HFFc6 (cell line): ENCODE data around the gene VSIG4. TPM values are rescaled to one million over a fixed set of nuclear protein-coding genes. Genes with fewer than 3 reads are reported as not detected.

Source experiments
- DNase-seq: peaks from one replicate; pipeline ENCODE4 v3.0.0-alpha.2; 2018
- H3K27ac Mint-ChIP-seq: 2 replicates; pipeline ENCODE4 v1.8.0; 2020; ENCODE audit warnings: mild to moderate bottlenecking, mixed read lengths
- H3K27me3 Mint-ChIP-seq: 2 replicates; pipeline ENCODE4 v1.8.0; 2021; ENCODE audit warnings: mild to moderate bottlenecking, moderate library complexity, mixed read lengths; ENCODE audit not compliant: insufficient read depth
- H3K36me3 Mint-ChIP-seq: 2 replicates; pipeline ENCODE4 v1.8.0; 2021; ENCODE audit warnings: low read depth, mixed read lengths
- H3K4me1 Mint-ChIP-seq: 2 replicates; pipeline ENCODE4 v1.8.0; 2020; ENCODE audit warnings: low read depth, mixed read lengths
- H3K4me3 Mint-ChIP-seq: 2 replicates; pipeline ENCODE4 v1.8.0; 2020; ENCODE audit warnings: mild to moderate bottlenecking, moderate library complexity, mixed read lengths
- H3K9me3 Mint-ChIP-seq: 2 replicates; pipeline ENCODE4 v1.8.0; 2020; ENCODE audit warnings: mild to moderate bottlenecking, mixed read lengths
- CTCF ChIP-seq: fragments of 200-600 bp; sonication (generic); IDR thresholded peaks from 2 replicates; pipeline ENCODE4 v1.5.0; 2021; ENCODE audit warnings: antibody characterized with exemption, mild to moderate bottlenecking
- total RNA-seq, 6 experiments: library from RNA; stranded (reverse); fragmentation: NEBNext Ultra II Directional; extraction: Animal tissue kit (Norgen Biotek cat#: 25700); gene quantifications; 2 replicates in 1 of 6; 3 replicates in 5 of 6; pipeline ENCODE4 v1.2.3, GENCODE V29; 2021

VSIG4 gene
- total RNA-seq, 6 experiments from 2014 or later, result not detected

- TF ChIP-seq CTCF, result no peak
- Mint-ChIP-seq H3K4me3 (no peak overlapping the region), H3K27ac (no peak overlapping the region), H3K9me3 (no peaks in the 10 kb centered on the region), H3K4me1 (no peaks in the 10 kb centered on the region), H3K36me3 (no peaks in the 10 kb centered on the region), H3K27me3 (peaks cover 2% of the 10 kb centered on the region; the same call in 1 of the 2 replicates)
- no peak for DNase-seq
Observed at GRCh38 chrX:66024092-66024467, 15.8 kb downstream of the VSIG4 start.

GRCh38 chrX:66023385-66024091, 16.3 kb downstream of the VSIG4 start:
- no peak for TF ChIP-seq CTCF
- no peak overlapping the region for H3K27ac Mint-ChIP-seq
- H3K36me3 Mint-ChIP-seq, result no peaks in the 10 kb centered on the region
- H3K4me3 Mint-ChIP-seq, result no peak overlapping the region
- peaks cover 2% of the 10 kb centered on the region; the same call in 1 of the 2 replicates for H3K27me3 Mint-ChIP-seq
- no peaks in the 10 kb centered on the region for H3K9me3 Mint-ChIP-seq
- no peak for DNase-seq
- H3K4me1 Mint-ChIP-seq, result no peaks in the 10 kb centered on the region

- H3K27ac Mint-ChIP-seq, result no peak overlapping the region
- no peaks in the 10 kb centered on the region for H3K9me3 Mint-ChIP-seq
- no peaks in the 10 kb centered on the region for H3K36me3 Mint-ChIP-seq
- no peak overlapping the region for H3K4me3 Mint-ChIP-seq
- DNase-seq, result no peak
- TF ChIP-seq CTCF, result peak; percentile 25; the same call in 1 of the 2 replicates
- H3K27me3 Mint-ChIP-seq, result peaks cover 2% of the 10 kb centered on the region; the same call in 1 of the 2 replicates
- H3K4me1 Mint-ChIP-seq, result no peaks in the 10 kb centered on the region
Observed at GRCh38 chrX:66022632-66023384, 17.1 kb downstream of the VSIG4 start.

GRCh38 chrX:66021765-66022631, 17.9 kb downstream of the VSIG4 start:
- no peak for TF ChIP-seq CTCF
- no peak for DNase-seq
- Mint-ChIP-seq H3K27ac (no peak overlapping the region), H3K4me1 (no peaks in the 10 kb centered on the region), H3K9me3 (no peaks in the 10 kb centered on the region), H3K36me3 (no peaks in the 10 kb centered on the region), H3K27me3 (peaks cover 2% of the 10 kb centered on the region; the same call in 1 of the 2 replicates), H3K4me3 (no peak overlapping the region)

GRCh38 chrX:66021401-66021764, 18.5 kb downstream of the VSIG4 start:
- no peak overlapping the region for H3K27ac Mint-ChIP-seq
- DNase-seq, result no peak
- no peak overlapping the region for H3K4me3 Mint-ChIP-seq
- H3K27me3 Mint-ChIP-seq, result peaks cover 2% of the 10 kb centered on the region; the same call in 1 of the 2 replicates
- H3K4me1 Mint-ChIP-seq, result no peaks in the 10 kb centered on the region
- H3K9me3 Mint-ChIP-seq, result no peaks in the 10 kb centered on the region
- TF ChIP-seq CTCF, result no peak
- no peaks in the 10 kb centered on the region for H3K36me3 Mint-ChIP-seq
